Smooth muscle cell (in vitro differentiated cells): Measurements from ENCODE around the gene NEGR1. TPM values are rescaled to one million over a fixed set of nuclear protein-coding genes. Genes with fewer than 3 reads are reported as not detected.

Experiments used
- DNase-seq: peaks from one replicate; lab custom pipeline; 2025; ENCODE audit not compliant: unreplicated experiment; lab: John Stamatoyannopoulos, UW
- H2AFZ ChIP-seq: fragments of 200-600 bp; sonication (generic); 2 replicates; pipeline ENCODE4 v1.6.0; 2016; ENCODE audit warnings: antibody characterized with exemption, low read depth, mild to moderate bottlenecking
- H3F3A ChIP-seq: fragments of 200-600 bp; sonication (generic); 2 replicates; pipeline ENCODE4 v1.6.0; 2017; ENCODE audit warnings: antibody characterized with exemption, low read depth
- H3K27ac ChIP-seq: fragments of 200-600 bp; sonication (generic); 2 replicates; pipeline ENCODE4 v1.5.1; 2016; ENCODE audit warnings: low read depth, mild to moderate bottlenecking
- H3K27me3 ChIP-seq: fragments of 200-600 bp; sonication (generic); 2 replicates; pipeline ENCODE4 v1.6.1; 2016; ENCODE audit warnings: low read depth, mild to moderate bottlenecking
- H3K36me3 ChIP-seq: fragments of 200-600 bp; sonication (generic); 2 replicates; pipeline ENCODE4 v1.5.1; 2016; ENCODE audit warnings: low read depth
- H3K4me1 ChIP-seq: fragments of 200-600 bp; sonication (generic); 2 replicates; pipeline ENCODE4 v1.5.1; 2016; ENCODE audit warnings: low read depth
- H3K4me2 ChIP-seq: fragments of 200-600 bp; sonication (generic); 2 replicates; pipeline ENCODE4 v1.6.0; 2016; ENCODE audit warnings: mild to moderate bottlenecking
- H3K4me3 ChIP-seq: fragments of 200-600 bp; sonication (generic); 2 replicates; pipeline ENCODE4 v1.5.1; 2016; ENCODE audit warnings: mild to moderate bottlenecking
- H3K79me2 ChIP-seq: fragments of 200-600 bp; sonication (generic); 2 replicates; pipeline ENCODE4 v1.6.0; 2016; ENCODE audit warnings: low read depth, mild to moderate bottlenecking
- H3K9ac ChIP-seq: fragments of 200-600 bp; sonication (generic); 2 replicates; pipeline ENCODE4 v1.6.0; 2016; ENCODE audit warnings: low read depth
- H3K9me3 ChIP-seq: fragments of 200-600 bp; sonication (generic); replicated peaks from 2 replicates; pipeline ENCODE4 v1.5.1; 2016; ENCODE audit warnings: low read depth
- H4K20me1 ChIP-seq: fragments of 200-600 bp; sonication (generic); 2 replicates; pipeline ENCODE4 v1.6.0; 2016; ENCODE audit warnings: low read depth
- WGBS: methylation state at CpG from one replicate; pipeline ENCODE4 v1.1.7; 2016; ENCODE audit warnings: low lambda C conversion rate; 5-methylcytosine and 5-hydroxymethylcytosine counted together
- polyA plus RNA-seq: library from polyadenylated mRNA; unstranded; fragments of >200 nt; fragmentation: Nextera tagmentation; extraction: Ambion mirVana; gene quantifications from 2 replicates; pipeline ENCODE4 v1.2.1, GENCODE V29; 2016
- total RNA-seq: library from RNA; depleted of rRNA; stranded (reverse); fragments of >200 nt; gene quantifications from 2 replicates; pipeline ENCODE4 v1.2.3, GENCODE V29; 2014
- TF ChIP-seq, protein P1 (sequence below): fragments of 200-600 bp; sonication (generic); IDR thresholded peaks from 2 replicates; pipeline ENCODE4 v1.5.1; 2017; ENCODE audit warnings: borderline replicate concordance, mild to moderate bottlenecking, antibody characterized with exemption; ENCODE audit not compliant: insufficient read depth, poor library complexity, severe bottlenecking

Gene NEGR1
- total and polyA plus RNA-seq, 2 experiments from 2014 or later = 0.02 to 0.09 TPM

DNA sequence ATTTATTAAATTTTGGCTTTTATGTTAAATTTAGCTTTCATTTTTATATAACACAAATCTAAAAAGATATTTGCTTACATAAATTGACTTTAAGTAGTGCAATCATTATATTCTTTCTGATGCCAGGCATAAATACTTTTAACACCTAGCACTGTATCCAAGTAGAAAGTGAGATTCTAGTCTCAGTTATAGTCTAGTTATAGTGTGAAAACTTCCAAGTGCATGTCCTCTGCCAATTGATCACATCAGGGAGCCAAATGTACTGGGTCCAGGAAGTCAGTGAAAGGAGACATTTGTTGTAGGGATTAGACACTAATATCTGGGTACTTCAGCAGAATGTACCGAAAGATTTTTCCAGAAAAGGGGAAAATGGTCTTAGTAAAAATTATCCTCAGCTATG, 910.8 kb downstream of the NEGR1 start:
- TF ChIP-seq, protein P1, sequence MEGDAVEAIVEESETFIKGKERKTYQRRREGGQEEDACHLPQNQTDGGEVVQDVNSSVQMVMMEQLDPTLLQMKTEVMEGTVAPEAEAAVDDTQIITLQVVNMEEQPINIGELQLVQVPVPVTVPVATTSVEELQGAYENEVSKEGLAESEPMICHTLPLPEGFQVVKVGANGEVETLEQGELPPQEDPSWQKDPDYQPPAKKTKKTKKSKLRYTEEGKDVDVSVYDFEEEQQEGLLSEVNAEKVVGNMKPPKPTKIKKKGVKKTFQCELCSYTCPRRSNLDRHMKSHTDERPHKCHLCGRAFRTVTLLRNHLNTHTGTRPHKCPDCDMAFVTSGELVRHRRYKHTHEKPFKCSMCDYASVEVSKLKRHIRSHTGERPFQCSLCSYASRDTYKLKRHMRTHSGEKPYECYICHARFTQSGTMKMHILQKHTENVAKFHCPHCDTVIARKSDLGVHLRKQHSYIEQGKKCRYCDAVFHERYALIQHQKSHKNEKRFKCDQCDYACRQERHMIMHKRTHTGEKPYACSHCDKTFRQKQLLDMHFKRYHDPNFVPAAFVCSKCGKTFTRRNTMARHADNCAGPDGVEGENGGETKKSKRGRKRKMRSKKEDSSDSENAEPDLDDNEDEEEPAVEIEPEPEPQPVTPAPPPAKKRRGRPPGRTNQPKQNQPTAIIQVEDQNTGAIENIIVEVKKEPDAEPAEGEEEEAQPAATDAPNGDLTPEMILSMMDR = no peak

GRCh38 chr1:71364236-71364635, 918.1 kb downstream of the NEGR1 start:
- Histone ChIP-seq H3K9ac (no peak overlapping the region), H3K9me3 (no peaks in the 10 kb centered on the region), H3K4me2 (no peak overlapping the region), H3K4me3 (no peak overlapping the region), H3K27me3 (no peaks in the 10 kb centered on the region), H2AFZ (no peak overlapping the region), H3K36me3 (no peaks in the 10 kb centered on the region), H3K4me1 (no peaks in the 10 kb centered on the region), H3F3A (no peaks in the 10 kb centered on the region), H3K27ac (no peak overlapping the region), H4K20me1 (no peaks in the 10 kb centered on the region), H3K79me2 (no peaks in the 10 kb centered on the region)
- TF ChIP-seq, protein P1 = no peak
- no peak for DNase-seq
- 96% methylated on average over 2 of the region's 2 CpGs for WGBS

More for the DNA sequence above, 910.8 kb downstream of the NEGR1 start:
- no peak overlapping the region for H3K4me3 ChIP-seq
- no peaks in the 10 kb centered on the region for H3K9me3 ChIP-seq
- no peaks in the 10 kb centered on the region for H3K27me3 ChIP-seq
- no peaks in the 10 kb centered on the region for H3K79me2 ChIP-seq
- no peak overlapping the region for H3K9ac ChIP-seq
- H3F3A ChIP-seq = no peaks in the 10 kb centered on the region
- no peak for DNase-seq
- WGBS = 84% methylated on average over 1 of the region's 1 CpG
- no peak overlapping the region for H2AFZ ChIP-seq
- no peak overlapping the region for H3K4me2 ChIP-seq
- H4K20me1 ChIP-seq = no peaks in the 10 kb centered on the region
- H3K27ac ChIP-seq = no peak overlapping the region
- H3K36me3 ChIP-seq = no peaks in the 10 kb centered on the region
- H3K4me1 ChIP-seq = no peaks in the 10 kb centered on the region

- Histone ChIP-seq H3K27ac (no peak overlapping the region), H2AFZ (no peak overlapping the region), H3K4me1 (no peaks in the 10 kb centered on the region), H3F3A (no peaks in the 10 kb centered on the region), H3K9me3 (no peaks in the 10 kb centered on the region), H3K36me3 (no peaks in the 10 kb centered on the region), H3K4me3 (no peak overlapping the region), H4K20me1 (no peaks in the 10 kb centered on the region), H3K9ac (no peak overlapping the region), H3K4me2 (no peak overlapping the region), H3K27me3 (no peaks in the 10 kb centered on the region), H3K79me2 (no peaks in the 10 kb centered on the region)
- no peak for DNase-seq
- WGBS = 99% methylated on average over 2 of the region's 2 CpGs
- TF ChIP-seq, protein P1 = no peak
These were observed 919.6 kb downstream of the NEGR1 start for GRCh38 chr1:71362691-71363090.

GRCh38 chr1:71362076-71362475, 920.3 kb downstream of the NEGR1 start:
- Histone ChIP-seq H3K9me3 (no peaks in the 10 kb centered on the region), H3F3A (no peaks in the 10 kb centered on the region), H3K4me2 (no peak overlapping the region), H3K9ac (no peak overlapping the region), H3K27ac (no peak overlapping the region), H3K4me3 (no peak overlapping the region), H3K4me1 (no peaks in the 10 kb centered on the region), H4K20me1 (no peaks in the 10 kb centered on the region), H3K36me3 (no peaks in the 10 kb centered on the region), H2AFZ (no peak overlapping the region), H3K27me3 (no peaks in the 10 kb centered on the region), H3K79me2 (no peaks in the 10 kb centered on the region)
- TF ChIP-seq, protein P1 = no peak
- 98% methylated on average over 2 of the region's 2 CpGs for WGBS
- no peak for DNase-seq
